ENCODE data around the gene ZNF394.

ZNF394 gene

DNA sequence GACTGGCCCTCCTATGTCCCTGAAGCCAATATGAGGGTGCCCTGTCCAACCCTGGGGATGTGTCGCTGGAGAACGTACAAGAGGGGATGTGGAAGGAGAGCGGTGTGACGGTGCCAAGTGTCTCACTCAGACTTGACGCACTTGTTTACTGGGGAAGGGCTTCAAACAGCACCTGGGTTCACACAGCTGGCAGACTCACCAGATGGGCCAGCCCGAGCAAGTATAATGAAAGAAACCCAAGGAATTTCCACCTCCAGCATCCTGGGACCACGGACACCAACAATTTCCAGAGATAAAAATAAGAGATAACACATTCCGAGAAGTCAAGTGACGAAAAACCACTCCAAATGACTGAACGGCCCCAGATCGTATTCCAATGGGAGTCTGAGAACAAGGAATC is 39.4 kb downstream of the ZNF394 start:
- H3K9ac ChIP-seq (ENCODE audit: low read length), result no peak overlapping the region
- TF ChIP-seq EZH2phosphoT487 (conservative IDR thresholded peaks at IDR 0.05; ENCODE audit: low read length), result no peak
- TF ChIP-seq, protein P1, sequence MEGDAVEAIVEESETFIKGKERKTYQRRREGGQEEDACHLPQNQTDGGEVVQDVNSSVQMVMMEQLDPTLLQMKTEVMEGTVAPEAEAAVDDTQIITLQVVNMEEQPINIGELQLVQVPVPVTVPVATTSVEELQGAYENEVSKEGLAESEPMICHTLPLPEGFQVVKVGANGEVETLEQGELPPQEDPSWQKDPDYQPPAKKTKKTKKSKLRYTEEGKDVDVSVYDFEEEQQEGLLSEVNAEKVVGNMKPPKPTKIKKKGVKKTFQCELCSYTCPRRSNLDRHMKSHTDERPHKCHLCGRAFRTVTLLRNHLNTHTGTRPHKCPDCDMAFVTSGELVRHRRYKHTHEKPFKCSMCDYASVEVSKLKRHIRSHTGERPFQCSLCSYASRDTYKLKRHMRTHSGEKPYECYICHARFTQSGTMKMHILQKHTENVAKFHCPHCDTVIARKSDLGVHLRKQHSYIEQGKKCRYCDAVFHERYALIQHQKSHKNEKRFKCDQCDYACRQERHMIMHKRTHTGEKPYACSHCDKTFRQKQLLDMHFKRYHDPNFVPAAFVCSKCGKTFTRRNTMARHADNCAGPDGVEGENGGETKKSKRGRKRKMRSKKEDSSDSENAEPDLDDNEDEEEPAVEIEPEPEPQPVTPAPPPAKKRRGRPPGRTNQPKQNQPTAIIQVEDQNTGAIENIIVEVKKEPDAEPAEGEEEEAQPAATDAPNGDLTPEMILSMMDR (IDR thresholded peaks at IDR 0.05; ENCODE audit: insufficient read depth, low read length, poor library complexity, severe bottlenecking), result no peak
- H3K27me3 ChIP-seq (ENCODE audit: low read length), result no peaks in the 10 kb centered on the region
- peaks cover 26% of the 10 kb centered on the region for H3F3A ChIP-seq (ENCODE audit: insufficient read depth)
- no peak overlapping the region for H3K4me2 ChIP-seq (ENCODE audit: low read depth, low read length, poor library complexity, severe bottlenecking)
- H3K27ac ChIP-seq (ENCODE audit: low read depth, low read length), result no peak overlapping the region
- no peak overlapping the region for H2AFZ ChIP-seq (ENCODE audit: low read depth, low read length, severe bottlenecking)
- peaks cover 4% of the 10 kb centered on the region; the same call in 1 of the 2 replicates for H4K20me1 ChIP-seq (ENCODE audit: low read depth, low read length)
- no peaks in the 10 kb centered on the region for H3K9me2 ChIP-seq (replicated peaks; ENCODE audit: insufficient read depth, low read length)
- H3K36me3 ChIP-seq (ENCODE audit: low read length), result peaks cover 18% of the 10 kb centered on the region
- H3K9me3 ChIP-seq (ENCODE audit: insufficient read depth, low read length), result no peaks in the 10 kb centered on the region
- H3K79me2 ChIP-seq (ENCODE audit: insufficient read depth, low read length), result peaks cover 74% of the 10 kb centered on the region
- H3K4me3 ChIP-seq (ENCODE audit: insufficient read depth, low read length, poor library complexity, severe bottlenecking), result no peak overlapping the region

- TF ChIP-seq, protein P1 (IDR thresholded peaks at IDR 0.05; ENCODE audit: insufficient read depth, low read length, poor library complexity, severe bottlenecking), result peak; percentile 64
- TF ChIP-seq EZH2phosphoT487 (conservative IDR thresholded peaks at IDR 0.05; ENCODE audit: low read length), result no peak
- Histone ChIP-seq H3K27ac (ENCODE audit: low read depth, low read length) (no peak overlapping the region), H3K4me3 (ENCODE audit: insufficient read depth, low read length, poor library complexity, severe bottlenecking) (no peak overlapping the region), H3K36me3 (ENCODE audit: low read length) (peaks cover 18% of the 10 kb centered on the region), H3K9me2 (replicated peaks; ENCODE audit: insufficient read depth, low read length) (no peaks in the 10 kb centered on the region), H3K27me3 (ENCODE audit: low read length) (no peaks in the 10 kb centered on the region), H2AFZ (ENCODE audit: low read depth, low read length, severe bottlenecking) (no peak overlapping the region), H3F3A (ENCODE audit: insufficient read depth) (peaks cover 26% of the 10 kb centered on the region), H3K9ac (ENCODE audit: low read length) (no peak overlapping the region), H4K20me1 (ENCODE audit: low read depth, low read length) (peaks cover 4% of the 10 kb centered on the region; the same call in 1 of the 2 replicates), H3K9me3 (ENCODE audit: insufficient read depth, low read length) (no peaks in the 10 kb centered on the region), H3K79me2 (ENCODE audit: insufficient read depth, low read length) (peaks cover 58% of the 10 kb centered on the region), H3K4me2 (ENCODE audit: low read depth, low read length, poor library complexity, severe bottlenecking) (no peak overlapping the region)
These were observed 41.0 kb downstream of the ZNF394 start for GRCh38 chr7:99459087-99459486.

- H4K20me1 ChIP-seq (ENCODE audit: low read depth, low read length), result peaks cover 4% of the 10 kb centered on the region; the same call in 1 of the 2 replicates
- TF ChIP-seq EZH2phosphoT487 (conservative IDR thresholded peaks at IDR 0.05; ENCODE audit: low read length), result no peak
- TF ChIP-seq, protein P1 (IDR thresholded peaks at IDR 0.05; ENCODE audit: insufficient read depth, low read length, poor library complexity, severe bottlenecking), result no peak
- H3K79me2 ChIP-seq (ENCODE audit: insufficient read depth, low read length), result peaks cover 46% of the 10 kb centered on the region
- no peaks in the 10 kb centered on the region for H3K9me3 ChIP-seq (ENCODE audit: insufficient read depth, low read length)
- H2AFZ ChIP-seq (ENCODE audit: low read depth, low read length, severe bottlenecking), result no peak overlapping the region
- H3F3A ChIP-seq (ENCODE audit: insufficient read depth), result peaks cover 26% of the 10 kb centered on the region
- H3K9me2 ChIP-seq (replicated peaks; ENCODE audit: insufficient read depth, low read length), result no peaks in the 10 kb centered on the region
- peaks cover 11% of the 10 kb centered on the region for H3K36me3 ChIP-seq (ENCODE audit: low read length)
- H3K4me2 ChIP-seq (ENCODE audit: low read depth, low read length, poor library complexity, severe bottlenecking), result no peak overlapping the region
- H3K27me3 ChIP-seq (ENCODE audit: low read length), result no peaks in the 10 kb centered on the region
- no peak overlapping the region for H3K27ac ChIP-seq (ENCODE audit: low read depth, low read length)
- H3K9ac ChIP-seq (ENCODE audit: low read length), result no peak overlapping the region
- no peak overlapping the region for H3K4me3 ChIP-seq (ENCODE audit: insufficient read depth, low read length, poor library complexity, severe bottlenecking)
These were observed 42.2 kb downstream of the ZNF394 start for GRCh38 chr7:99457650-99458493.

All from SU-DHL-6 (cell line).